ENCODE measurements around the gene DSCAML1.

GRCh38 chr11:117638911-117639543 lies 158.0 kb downstream of the DSCAML1 start:
- TF ChIP-seq USF2 (IDR thresholded peaks at IDR 0.05; ENCODE audit: borderline replicate concordance, low read depth, low read length) (no peak), YY1 (IDR thresholded peaks at IDR 0.05; ENCODE audit: low read depth, low read length) (no peak), EZH2 (IDR thresholded peaks at IDR 0.05; ENCODE audit: borderline replicate concordance, control insufficient read depth, low read depth, low read length) (no peak), RELA (IDR thresholded peaks at IDR 0.05; ENCODE audit: borderline replicate concordance, partially characterized antibody) (no peak), POLR2AphosphoS5 (IDR thresholded peaks at IDR 0.05; ENCODE audit: low read length) (no peak), CTCF (IDR thresholded peaks at IDR 0.05 in 2 of 3, conservative IDR thresholded peaks at IDR 0.05 in 1 of 3; ENCODE audit: control insufficient read depth in 2 of 3, extremely low read depth in 1 of 3, insufficient read depth in 1 of 3, low read depth in 3 of 3, low read length in 3 of 3) (no peak)

Data from GM12878 (cell line).